HEK293 (cell line): ENCODE measurements around the gene SHTN1.

Experiments used
- KLF7 ChIP-seq: fragments of 450-650 bp; formaldehyde crosslinking; IDR thresholded peaks from 2 replicates; pipeline ENCODE4 v1.5.1; 2016; ENCODE audit warnings: missing biosample characterization, missing genetic modification characterization, borderline replicate concordance
- SP2 ChIP-seq: fragments of 450-650 bp; formaldehyde crosslinking; IDR thresholded peaks from 2 replicates; pipeline ENCODE4 v1.5.1; 2016; ENCODE audit warnings: missing biosample characterization, missing genetic modification characterization
- WT1 ChIP-seq: fragments of 450-650 bp; formaldehyde crosslinking; IDR thresholded peaks from 2 replicates; pipeline ENCODE4 v1.5.1; 2016; ENCODE audit warnings: missing biosample characterization, missing genetic modification characterization
- ZBTB20 ChIP-seq: fragments of 450-650 bp; formaldehyde crosslinking; IDR thresholded peaks from 2 replicates; pipeline ENCODE4 v1.5.1; 2016; ENCODE audit warnings: missing biosample characterization, missing genetic modification characterization
- ZBTB26 ChIP-seq: fragments of 450-650 bp; formaldehyde crosslinking; optimal IDR thresholded peaks from 2 replicates; pipeline ENCODE3; 2016; ENCODE audit warnings: missing biosample characterization, mild to moderate bottlenecking, missing genetic modification characterization
- ZBTB44 ChIP-seq: fragments of 450-650 bp; IDR thresholded peaks from 2 replicates; pipeline ENCODE4 v1.5.1; 2018; ENCODE audit warnings: missing biosample characterization, mild to moderate bottlenecking, missing genetic modification characterization
- ZBTB48 ChIP-seq: fragments of 450-650 bp; formaldehyde crosslinking; IDR thresholded peaks from 2 replicates; pipeline ENCODE4 v1.5.1; 2016; ENCODE audit warnings: missing biosample characterization, missing genetic modification characterization
- ZFP37 ChIP-seq: fragments of 450-650 bp; formaldehyde crosslinking; IDR thresholded peaks from 2 replicates; pipeline ENCODE4 v1.5.1; 2016; ENCODE audit warnings: missing biosample characterization, missing genetic modification characterization
- ZNF169 ChIP-seq: fragments of 450-650 bp; formaldehyde crosslinking; IDR thresholded peaks from 2 replicates; pipeline ENCODE4 v1.5.1; 2016; ENCODE audit warnings: missing biosample characterization, missing genetic modification characterization
- ZNF19 ChIP-seq: fragments of 450-650 bp; formaldehyde crosslinking; IDR thresholded peaks from 2 replicates; pipeline ENCODE4; 2016; ENCODE audit warnings: missing biosample characterization, missing genetic modification characterization, low read depth
- ZNF2 ChIP-seq: fragments of 450-650 bp; formaldehyde crosslinking; IDR thresholded peaks from 2 replicates; pipeline ENCODE4 v1.5.1; 2016; ENCODE audit warnings: missing biosample characterization, missing genetic modification characterization
- ZNF211 ChIP-seq: fragments of 450-650 bp; formaldehyde crosslinking; IDR thresholded peaks from 2 replicates; pipeline ENCODE4 v1.5.1; 2016; ENCODE audit warnings: low read depth, missing biosample characterization, missing genetic modification characterization
- ZNF311 ChIP-seq: fragments of 450-650 bp; formaldehyde crosslinking; IDR thresholded peaks from 2 replicates; pipeline ENCODE4 v1.5.1; 2017; ENCODE audit warnings: missing biosample characterization, missing genetic modification characterization, borderline replicate concordance
- ZNF341 ChIP-seq: fragments of 450-650 bp; formaldehyde crosslinking; IDR thresholded peaks from 2 replicates; pipeline ENCODE4; 2016; ENCODE audit warnings: low read depth, missing biosample characterization, missing genetic modification characterization
- ZNF366 ChIP-seq: fragments of 450-650 bp; formaldehyde crosslinking; conservative IDR thresholded peaks from 2 replicates; pipeline ENCODE4 v1.5.1; 2016; ENCODE audit warnings: missing biosample characterization, missing genetic modification characterization
- ZNF391 ChIP-seq: fragments of 450-650 bp; formaldehyde crosslinking; IDR thresholded peaks from 2 replicates; pipeline ENCODE4 v1.5.1; 2016; ENCODE audit warnings: low read depth, missing biosample characterization, missing genetic modification characterization, borderline replicate concordance
- ZNF398 ChIP-seq: fragments of 450-650 bp; formaldehyde crosslinking; IDR thresholded peaks from 2 replicates; pipeline ENCODE4 v1.5.1; 2017; ENCODE audit warnings: missing biosample characterization, missing genetic modification characterization
- ZNF449 ChIP-seq: fragments of 450-650 bp; formaldehyde crosslinking; IDR thresholded peaks from 2 replicates; pipeline ENCODE4 v1.5.1; 2017; ENCODE audit warnings: missing biosample characterization, mild to moderate bottlenecking, missing genetic modification characterization, moderate library complexity
- ZNF473 ChIP-seq: fragments of 450-650 bp; formaldehyde crosslinking; IDR thresholded peaks from 2 replicates; pipeline ENCODE4 v1.5.1; 2017; ENCODE audit warnings: missing biosample characterization, missing genetic modification characterization
- ZNF513 ChIP-seq: fragments of 450-650 bp; IDR thresholded peaks from 2 replicates; pipeline ENCODE4 v1.5.1; 2018; ENCODE audit warnings: missing biosample characterization, missing genetic modification characterization
- ZNF529 ChIP-seq: fragments of 450-650 bp; formaldehyde crosslinking; IDR thresholded peaks from 2 replicates; pipeline ENCODE4 v1.5.1; 2017; ENCODE audit warnings: missing genetic modification characterization, missing biosample characterization; ENCODE audit not compliant: insufficient replicate concordance
- ZNF548 ChIP-seq: fragments of 450-650 bp; formaldehyde crosslinking; IDR thresholded peaks from 2 replicates; pipeline ENCODE4 v1.5.1; 2016; ENCODE audit warnings: missing biosample characterization, missing genetic modification characterization
- ZNF654 ChIP-seq: fragments of 450-650 bp; formaldehyde crosslinking; IDR thresholded peaks from 2 replicates; pipeline ENCODE4 v1.5.1; 2016; ENCODE audit warnings: low read depth, missing biosample characterization, missing genetic modification characterization
- ZNF704 ChIP-seq: fragments of 450-650 bp; formaldehyde crosslinking; IDR thresholded peaks from 2 replicates; pipeline ENCODE4 v1.5.1; 2016; ENCODE audit warnings: missing biosample characterization, missing genetic modification characterization
- ZNF76 ChIP-seq: fragments of 450-650 bp; formaldehyde crosslinking; IDR thresholded peaks from 2 replicates; pipeline ENCODE4; 2016; ENCODE audit warnings: low read depth, missing biosample characterization, missing genetic modification characterization, borderline replicate concordance
- ZNF776 ChIP-seq: fragments of 450-650 bp; formaldehyde crosslinking; IDR thresholded peaks from 2 replicates; pipeline ENCODE4 v1.5.0; 2017; ENCODE audit warnings: missing biosample characterization, missing genetic modification characterization, borderline replicate concordance
- ZNF830 ChIP-seq: fragments of 450-650 bp; IDR thresholded peaks from 2 replicates; pipeline ENCODE4 v1.5.0; 2018; ENCODE audit warnings: missing biosample characterization, missing genetic modification characterization, low read depth, mild to moderate bottlenecking, moderate library complexity
- ZSCAN16 ChIP-seq: fragments of 450-650 bp; formaldehyde crosslinking; IDR thresholded peaks from 2 replicates; pipeline ENCODE4 v1.5.1; 2016; ENCODE audit warnings: missing biosample characterization, missing genetic modification characterization

The SHTN1 gene

GRCh38 chr10:116849248-116850057 is 155.5 kb downstream of the SHTN1 start, which contains the start of gene ENO4 (continued):
- TF ChIP-seq ZNF449 (tag by site-specific recombination) = peak; percentile 75
- TF ChIP-seq ZNF391 (tag by site-specific recombination) = peak; percentile 20; the same call in 1 of the 2 replicates
- TF ChIP-seq ZSCAN16 = no peak
- TF ChIP-seq WT1 (tag by site-specific recombination) = 0 out of 2 replicates have a peak, but pooled peaks have one; percentile 22
- TF ChIP-seq ZNF704 (tag by site-specific recombination) = no peak
- TF ChIP-seq ZNF169 = no peak
- no peak for TF ChIP-seq SP2 (tag by site-specific recombination)
- peak; percentile 79 for TF ChIP-seq ZBTB20 (tag by site-specific recombination)
- no peak for TF ChIP-seq ZNF398 (tag by site-specific recombination)
- TF ChIP-seq ZNF529 = no peak
- 0 out of 2 replicates have a peak, but pooled peaks have one; percentile 38 for TF ChIP-seq ZFP37 (tag by site-specific recombination)
- TF ChIP-seq KLF7 (tag by site-specific recombination) = no peak; the same call in 1 of the 2 replicates
- TF ChIP-seq ZNF473 = no peak
- 0 out of 2 replicates have a peak, but pooled peaks have one; percentile 32 for TF ChIP-seq ZNF2 (tag by site-specific recombination)
- peak; percentile 68 for TF ChIP-seq ZBTB26 (tag by site-specific recombination)
- no peak for TF ChIP-seq ZNF311 (tag by site-specific recombination)
- TF ChIP-seq ZNF366 (tag by site-specific recombination) = 0 out of 2 replicates have a peak, but pooled peaks have one; percentile 18
- TF ChIP-seq ZNF548 = no peak
- no peak for TF ChIP-seq ZNF654
- no peak for TF ChIP-seq ZNF513 (tag by site-specific recombination)
- peak; percentile 59 for TF ChIP-seq ZNF341 (tag by site-specific recombination)
- TF ChIP-seq ZNF776 (tag by site-specific recombination) = no peak
- TF ChIP-seq ZNF76 (tag by site-specific recombination) = peak; percentile 36; the same call in 1 of the 2 replicates
- TF ChIP-seq ZNF211 = no peak
- TF ChIP-seq ZBTB44 (tag by site-specific recombination) = 0 out of 2 replicates have a peak, but pooled peaks have one; percentile 6
- TF ChIP-seq ZNF830 (tag by site-specific recombination) = no peak
- TF ChIP-seq ZBTB48 (tag by site-specific recombination) = peak; percentile 73; the same call in 1 of the 2 replicates
- no peak for TF ChIP-seq ZNF19
